BE2C (cell line): Measurements from ENCODE around the gene MAP7D3. TPM values are rescaled to one million over a fixed set of nuclear protein-coding genes. Genes with fewer than 3 reads are reported as not detected.
"Not testable (repeated sequence)": the region's sequence is repeated elsewhere in the genome, so short reads cannot be mapped to it uniquely, and the experiment has no call there.

Source experiments
- DNase-seq: peaks from one replicate; pipeline ENCODE4 v3.0.0-alpha.2; 2020
- H3K27me3 ChIP-seq: fragments of 250-450 bp; sonication (Bioruptor Pico); 2 replicates; pipeline ENCODE4 v1.5.1; 2020; ENCODE audit warnings: mild to moderate bottlenecking
- H3K36me3 ChIP-seq: fragments of 250-450 bp; sonication (Bioruptor Pico); 2 replicates; pipeline ENCODE4 v1.5.1; 2020; ENCODE audit warnings: mild to moderate bottlenecking
- H3K4me1 ChIP-seq: fragments of 250-450 bp; sonication (Bioruptor Pico); 2 replicates; pipeline ENCODE4 v1.5.1; 2020
- H3K4me3 ChIP-seq: 2 replicates; pipeline ENCODE4 v1.5.1; 2011; ENCODE audit warnings: low read depth, low read length
- H3K9me3 ChIP-seq: fragments of 250-450 bp; sonication (Bioruptor Pico); 2 replicates; pipeline ENCODE4 v1.5.1; 2020
- CTCF ChIP-seq: IDR thresholded peaks from 2 replicates; pipeline ENCODE4 v1.5.1; 2012; ENCODE audit warnings: mild to moderate bottlenecking, low read depth, low read length
- polyA plus RNA-seq: library from polyadenylated mRNA; unstranded; fragments of >200 nt; gene quantifications from one replicate; pipeline ENCODE4 v1.2.1, GENCODE V29; 2012; ENCODE audit warnings: low read depth, missing spikeins; ENCODE audit not compliant: insufficient read length, insufficient read depth

MAP7D3 gene
- 7.7 TPM for polyA plus RNA-seq

DNA sequence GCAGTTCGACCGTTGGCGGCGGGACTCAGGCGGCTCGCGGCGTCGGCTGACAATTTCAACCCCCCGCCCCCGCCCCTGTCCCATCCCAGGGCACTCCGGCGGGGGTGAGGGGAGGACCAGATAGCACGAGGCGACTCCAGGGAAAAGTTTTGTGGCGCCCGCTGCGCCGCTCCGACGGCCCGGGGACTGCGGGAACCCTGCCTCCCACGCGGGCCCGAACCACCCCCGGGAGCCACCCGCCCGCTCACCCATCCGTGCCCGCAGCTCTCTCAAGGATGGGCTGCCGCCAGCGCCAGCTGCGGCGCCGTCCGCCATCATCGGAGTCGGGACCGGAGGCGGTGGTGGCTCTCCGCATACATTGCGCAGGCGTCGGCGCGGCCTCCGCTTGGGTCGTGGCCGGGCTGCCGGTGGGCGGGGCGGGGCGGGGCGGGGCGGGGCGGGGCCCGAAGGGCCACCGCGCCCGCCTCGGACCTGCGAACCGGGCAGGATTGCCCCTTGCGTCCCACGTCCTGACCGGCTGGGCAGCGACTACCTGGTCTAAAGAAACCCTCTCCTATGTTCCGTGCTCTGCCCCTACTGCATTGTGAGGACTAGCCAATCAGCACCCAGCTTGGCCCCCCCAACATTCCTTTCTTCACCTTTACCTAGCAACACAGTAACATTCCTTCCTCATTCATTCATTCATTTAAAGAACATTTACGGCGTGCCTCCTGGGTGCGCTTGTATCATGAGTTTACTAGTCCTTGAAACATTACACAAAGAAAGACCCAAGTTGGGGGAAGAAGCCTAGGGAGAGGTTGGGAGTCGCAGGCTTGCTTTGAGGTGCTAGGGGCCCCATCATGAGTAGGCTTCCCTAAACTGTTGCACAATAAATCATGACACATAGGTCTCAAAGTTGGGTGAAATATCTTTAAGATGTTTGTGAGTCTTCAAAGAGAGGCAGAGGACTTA is at the start of gene MAP7D3:
Gene MAP7D3, minus strand, starts transcription at position 360 of the 951 bp plus-strand sequence. Its CDS starts 42 bp downstream, at position 318.
- peak within 1 kb of the TSS; percentile 75 for H3K4me3 ChIP-seq
- no peaks in the 10 kb centered on the region for H3K27me3 ChIP-seq
- no peaks in the 10 kb centered on the region for H3K9me3 ChIP-seq
- H3K4me1 ChIP-seq, result no peaks in the 10 kb centered on the region
- DNase-seq, result peak; percentile 75
- TF ChIP-seq CTCF, result no peak
- no peaks in the 10 kb centered on the region for H3K36me3 ChIP-seq

DNA sequence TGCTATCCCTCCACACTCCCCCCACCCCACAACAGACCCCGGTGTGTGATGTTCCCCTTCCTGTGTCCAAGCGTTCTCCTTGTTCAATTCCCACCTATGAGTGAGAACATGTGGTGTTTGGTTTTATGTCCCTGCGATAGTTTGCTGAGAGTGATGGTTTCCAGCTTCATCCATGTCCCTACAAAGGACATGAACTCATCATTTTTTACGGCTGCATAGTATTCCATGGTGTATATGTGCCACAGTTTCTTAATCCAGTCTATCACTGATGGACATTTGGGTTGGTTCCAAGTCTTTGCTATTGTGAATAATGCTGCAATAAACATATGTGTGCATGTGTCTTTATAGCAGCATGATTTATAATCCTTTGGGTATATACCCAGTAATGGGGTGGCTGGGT is 49.5 kb upstream of the MAP7D3 start, which contains the start of gene ADGRG4:
Gene ADGRG4, plus strand, starts transcription at position 243 of the 400 bp plus-strand sequence. CDS start 7,815 bp downstream, outside the sequence.
- H3K9me3 ChIP-seq, H3K27me3 ChIP-seq, H3K4me3 ChIP-seq, H3K36me3 ChIP-seq, DNase-seq, H3K4me1 ChIP-seq: not testable (repeated sequence)

GRCh38 chrX:136295380-136295779 is 44.2 kb upstream of the MAP7D3 start:
- no peaks in the 10 kb centered on the region for H3K27me3 ChIP-seq
- H3K4me3 ChIP-seq, result no peak overlapping the region
- no peaks in the 10 kb centered on the region for H3K4me1 ChIP-seq
- no peak for TF ChIP-seq CTCF
- H3K36me3 ChIP-seq, result no peaks in the 10 kb centered on the region
- no peak for DNase-seq
- no peaks in the 10 kb centered on the region for H3K9me3 ChIP-seq

- no peak overlapping the region for H3K4me3 ChIP-seq
- H3K4me1 ChIP-seq, result no peaks in the 10 kb centered on the region
- DNase-seq, result no peak
- no peaks in the 10 kb centered on the region for H3K9me3 ChIP-seq
- no peaks in the 10 kb centered on the region for H3K36me3 ChIP-seq
- no peak for TF ChIP-seq CTCF
- no peaks in the 10 kb centered on the region for H3K27me3 ChIP-seq
These were observed 41.5 kb upstream of the MAP7D3 start for GRCh38 chrX:136292656-136293055.

DNA sequence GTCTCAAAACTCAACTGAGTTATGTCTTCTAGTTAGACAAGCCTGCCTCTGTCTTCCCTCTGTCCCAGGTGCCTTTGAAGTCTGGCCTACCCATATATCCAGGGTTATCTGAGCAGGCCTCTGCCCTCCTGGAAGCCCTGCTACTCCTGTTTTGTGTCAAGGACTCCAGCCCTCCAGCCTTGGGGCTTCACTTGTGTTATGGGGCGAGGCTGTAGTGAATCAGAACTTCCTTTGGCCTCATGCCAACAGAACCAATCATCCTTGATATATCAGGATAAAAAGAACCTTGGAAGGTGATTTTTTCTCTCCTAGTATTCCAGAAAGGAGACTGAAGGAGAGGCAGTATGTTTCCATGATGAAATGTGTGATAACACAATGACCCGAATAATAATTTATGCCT is 40.6 kb upstream of the MAP7D3 start:
- Histone ChIP-seq H3K27me3 (no peaks in the 10 kb centered on the region), H3K9me3 (no peaks in the 10 kb centered on the region), H3K4me3 (no peak overlapping the region), H3K36me3 (no peaks in the 10 kb centered on the region), H3K4me1 (no peaks in the 10 kb centered on the region)
- no peak for TF ChIP-seq CTCF
- DNase-seq, result no peak

- not testable (repeated sequence) for H3K36me3 ChIP-seq, H3K4me3 ChIP-seq, H3K9me3 ChIP-seq, H3K4me1 ChIP-seq, H3K27me3 ChIP-seq, DNase-seq
These were observed 35.2 kb upstream of the MAP7D3 start for GRCh38 chrX:136286375-136286774.

DNA sequence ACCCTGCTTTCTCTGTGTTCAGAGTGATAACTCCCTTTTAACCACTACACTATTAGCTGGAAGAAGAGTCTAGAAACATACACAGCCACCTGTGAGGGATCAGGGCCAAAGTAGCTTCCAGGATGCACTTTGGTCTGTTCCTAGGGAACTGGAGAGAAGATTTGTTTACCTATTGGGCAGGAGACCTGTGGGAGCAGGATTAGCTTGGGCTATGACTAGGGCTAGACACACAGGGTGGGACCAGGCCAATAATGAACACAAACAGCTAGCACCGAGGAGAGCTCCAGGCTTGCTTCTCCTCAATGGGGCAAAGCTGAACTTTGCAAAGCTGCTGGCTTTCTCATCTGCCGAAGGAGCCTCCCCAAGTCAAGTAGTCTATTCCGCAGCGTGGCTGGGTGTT is 24.4 kb upstream of the MAP7D3 start:
- H3K4me3 ChIP-seq, result no peak overlapping the region
- no peak for DNase-seq
- no peaks in the 10 kb centered on the region for H3K4me1 ChIP-seq
- no peaks in the 10 kb centered on the region for H3K9me3 ChIP-seq
- TF ChIP-seq CTCF, result no peak
- no peaks in the 10 kb centered on the region for H3K27me3 ChIP-seq
- H3K36me3 ChIP-seq, result no peaks in the 10 kb centered on the region
